HFF-Myc (cell line): ENCODE measurements around the gene FCRL3.

ENCODE experiments used
- DNase-seq: peaks from one replicate; pipeline ENCODE4 v3.0.0-alpha.2; 2011; ENCODE audit warnings: low read depth; ENCODE audit errors: extremely low read depth
- H3K4me3 ChIP-seq: replicated peaks from 2 replicates; pipeline ENCODE4 v1.5.1; 2011; ENCODE audit warnings: low read depth, mild to moderate bottlenecking, control low read depth, low read length
- CTCF ChIP-seq: IDR thresholded peaks from 2 replicates; pipeline ENCODE4 v1.5.1; 2012; ENCODE audit warnings: mild to moderate bottlenecking, low read depth, low read length, control low read depth; ENCODE audit errors: missing control alignments

FCRL3 gene

GRCh38 chr1:157682710-157683437 lies 17.7 kb downstream of the FCRL3 start:
- no peak overlapping the region for H3K4me3 ChIP-seq
- DNase-seq = no peak
- no peak for TF ChIP-seq CTCF

GRCh38 chr1:157678721-157679120 lies 21.8 kb downstream of the FCRL3 start:
- no peak for TF ChIP-seq CTCF
- no peak overlapping the region for H3K4me3 ChIP-seq
- no peak for DNase-seq

GRCh38 chr1:157673008-157673407 lies 27.6 kb downstream of the FCRL3 start:
- H3K4me3 ChIP-seq = no peak overlapping the region
- TF ChIP-seq CTCF = no peak
- DNase-seq = no peak

GRCh38 chr1:157671895-157672294 lies 28.7 kb downstream of the FCRL3 start:
- no peak overlapping the region for H3K4me3 ChIP-seq
- TF ChIP-seq CTCF = no peak
- no peak for DNase-seq

GRCh38 chr1:157659576-157660247 lies 40.9 kb downstream of the FCRL3 start:
- DNase-seq = no peak
- H3K4me3 ChIP-seq = no peak overlapping the region

GRCh38 chr1:157658571-157658970 lies 42.0 kb downstream of the FCRL3 start:
- TF ChIP-seq CTCF = no peak
- no peak for DNase-seq
- no peak overlapping the region for H3K4me3 ChIP-seq

More at GRCh38 chr1:157659576-157660247, 40.9 kb downstream of the FCRL3 start:
- no peak for TF ChIP-seq CTCF

- no peak overlapping the region for H3K4me3 ChIP-seq
- no peak for DNase-seq
- TF ChIP-seq CTCF = no peak
Observed at GRCh38 chr1:157653494-157653873, 47.1 kb downstream of the FCRL3 start.
